SH-SY5Y (cell line): ENCODE data around the gene IQGAP1.

Experiments
- GATA2 ChIP-seq: IDR thresholded peaks from 2 replicates; pipeline ENCODE4 v1.6.1; 2011; ENCODE audit warnings: mild to moderate bottlenecking, low read depth, low read length
- GATA3 ChIP-seq: IDR thresholded peaks from 2 replicates; pipeline ENCODE4 v1.6.1; 2011; ENCODE audit warnings: low read depth, mild to moderate bottlenecking, low read length, moderate library complexity

- TF ChIP-seq GATA2, result no peak
- no peak for TF ChIP-seq GATA3
Measured at GRCh38 chr15:90351479-90352106, 36.4 kb upstream of the IQGAP1 start.
